Endothelial cell (in vitro differentiated cells): ENCODE measurements around the gene ACSS1. TPM values are rescaled to one million over a fixed set of nuclear protein-coding genes. Genes with fewer than 3 reads are reported as not detected.

ENCODE experiments used
- DNase-seq: peaks from one replicate; pipeline ENCODE4 v3.0.0; 2021; ENCODE audit warnings: low spot score
- H3K27ac Mint-ChIP-seq: one replicate; pipeline ENCODE4 v1.8.0; 2021; ENCODE audit warnings: mixed read lengths, inconsistent platforms; ENCODE audit not compliant: unreplicated experiment
- H3K27me3 Mint-ChIP-seq: one replicate; pipeline ENCODE4 v1.8.0; 2021; ENCODE audit warnings: mild to moderate bottlenecking, moderate library complexity, mixed read lengths, inconsistent platforms; ENCODE audit not compliant: unreplicated experiment
- H3K36me3 Mint-ChIP-seq: one replicate; pipeline ENCODE4 v1.8.0; 2021; ENCODE audit warnings: mild to moderate bottlenecking, low read depth, mixed read lengths, inconsistent platforms; ENCODE audit not compliant: unreplicated experiment
- H3K4me1 Mint-ChIP-seq: one replicate; pipeline ENCODE4 v1.8.0; 2021; ENCODE audit warnings: mild to moderate bottlenecking, mixed read lengths, inconsistent platforms; ENCODE audit not compliant: unreplicated experiment
- H3K4me3 Mint-ChIP-seq: one replicate; pipeline ENCODE4 v1.8.0; 2021; ENCODE audit warnings: mild to moderate bottlenecking, mixed read lengths, inconsistent platforms; ENCODE audit not compliant: unreplicated experiment
- H3K9me3 Mint-ChIP-seq: one replicate; pipeline ENCODE4 v1.8.0; 2021; ENCODE audit warnings: mixed read lengths, inconsistent platforms; ENCODE audit not compliant: unreplicated experiment
- total RNA-seq: library from RNA; stranded (reverse); fragmentation: NEBNext Ultra II Directional; extraction: Animal tissue kit (Norgen Biotek cat#: 25700); gene quantifications from one replicate; pipeline ENCODE4 v1.2.1, GENCODE V29; 2021; ENCODE audit not compliant: unreplicated experiment
- TF ChIP-seq, protein P1 (sequence below): fragments of 200-600 bp; sonication (generic); IDR thresholded peaks from one replicate; pipeline ENCODE4 v1.5.0; 2021; ENCODE audit warnings: antibody characterized with exemption; ENCODE audit not compliant: unreplicated experiment

ACSS1 gene
- total RNA-seq, 1 donor from 2014 or later: 15.5 TPM

DNA sequence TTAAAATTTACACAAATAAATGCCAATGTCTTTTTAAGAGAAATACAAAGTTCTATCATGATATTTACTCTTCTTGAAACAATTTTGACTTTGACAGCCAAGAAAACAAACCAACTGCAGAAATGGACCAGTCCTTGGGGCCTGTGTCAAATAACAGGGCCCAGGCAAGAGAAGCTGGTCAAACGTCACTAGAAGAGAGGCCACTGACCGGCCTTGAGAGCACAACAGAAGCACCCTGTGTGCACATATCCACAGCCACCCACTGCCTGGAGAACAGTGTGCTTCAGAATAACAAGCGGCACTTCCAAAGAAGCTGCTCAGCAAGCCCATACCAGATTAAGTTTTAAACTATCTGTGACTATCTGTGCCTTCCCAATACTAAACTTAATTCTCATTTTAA is 80.1 kb downstream of the ACSS1 start:
- Mint-ChIP-seq H3K4me3 (no peak overlapping the region), H3K27ac (no peak overlapping the region), H3K27me3 (peaks cover 7% of the 10 kb centered on the region), H3K4me1 (peaks cover 4% of the 10 kb centered on the region), H3K36me3 (peaks cover 75% of the 10 kb centered on the region), H3K9me3 (peaks cover 7% of the 10 kb centered on the region)
- TF ChIP-seq, protein P1, sequence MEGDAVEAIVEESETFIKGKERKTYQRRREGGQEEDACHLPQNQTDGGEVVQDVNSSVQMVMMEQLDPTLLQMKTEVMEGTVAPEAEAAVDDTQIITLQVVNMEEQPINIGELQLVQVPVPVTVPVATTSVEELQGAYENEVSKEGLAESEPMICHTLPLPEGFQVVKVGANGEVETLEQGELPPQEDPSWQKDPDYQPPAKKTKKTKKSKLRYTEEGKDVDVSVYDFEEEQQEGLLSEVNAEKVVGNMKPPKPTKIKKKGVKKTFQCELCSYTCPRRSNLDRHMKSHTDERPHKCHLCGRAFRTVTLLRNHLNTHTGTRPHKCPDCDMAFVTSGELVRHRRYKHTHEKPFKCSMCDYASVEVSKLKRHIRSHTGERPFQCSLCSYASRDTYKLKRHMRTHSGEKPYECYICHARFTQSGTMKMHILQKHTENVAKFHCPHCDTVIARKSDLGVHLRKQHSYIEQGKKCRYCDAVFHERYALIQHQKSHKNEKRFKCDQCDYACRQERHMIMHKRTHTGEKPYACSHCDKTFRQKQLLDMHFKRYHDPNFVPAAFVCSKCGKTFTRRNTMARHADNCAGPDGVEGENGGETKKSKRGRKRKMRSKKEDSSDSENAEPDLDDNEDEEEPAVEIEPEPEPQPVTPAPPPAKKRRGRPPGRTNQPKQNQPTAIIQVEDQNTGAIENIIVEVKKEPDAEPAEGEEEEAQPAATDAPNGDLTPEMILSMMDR: no peak
- no peak for DNase-seq

DNA sequence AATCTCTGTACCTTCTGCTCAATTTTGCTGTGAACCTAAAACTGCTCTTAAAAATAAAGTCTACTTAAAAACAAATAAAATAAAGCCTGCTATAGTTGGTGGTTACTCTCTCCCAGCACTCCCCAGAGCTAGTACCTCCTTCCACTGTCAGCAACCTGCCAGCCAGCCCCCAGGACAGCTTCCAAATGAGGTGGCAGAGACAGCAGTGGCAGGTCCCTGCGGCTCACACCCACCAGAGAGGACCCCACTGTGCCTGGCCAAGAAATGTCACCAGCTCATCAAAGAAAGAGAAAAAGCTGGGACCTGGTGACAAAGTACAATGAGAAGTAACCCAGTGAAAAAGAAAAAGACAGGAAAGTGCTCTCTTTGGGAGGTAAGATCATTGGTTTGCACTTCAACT is 80.6 kb downstream of the ACSS1 start:
- DNase-seq: no peak
- no peak overlapping the region for H3K4me3 Mint-ChIP-seq
- peaks cover 7% of the 10 kb centered on the region for H3K9me3 Mint-ChIP-seq
- no peak overlapping the region for H3K27ac Mint-ChIP-seq
- H3K36me3 Mint-ChIP-seq: peaks cover 77% of the 10 kb centered on the region
- TF ChIP-seq, protein P1: no peak
- H3K27me3 Mint-ChIP-seq: peaks cover 4% of the 10 kb centered on the region
- peaks cover 1% of the 10 kb centered on the region for H3K4me1 Mint-ChIP-seq

GRCh38 chr20:24972341-24972740 is 85.6 kb downstream of the ACSS1 start:
- H3K36me3 Mint-ChIP-seq: peaks cover 52% of the 10 kb centered on the region
- TF ChIP-seq, protein P1: no peak

GRCh38 chr20:24971376-24972101 is 86.4 kb downstream of the ACSS1 start:
- Mint-ChIP-seq H3K4me3 (no peak overlapping the region), H3K27ac (no peak overlapping the region), H3K27me3 (no peaks in the 10 kb centered on the region), H3K4me1 (no peaks in the 10 kb centered on the region), H3K36me3 (peaks cover 49% of the 10 kb centered on the region), H3K9me3 (no peaks in the 10 kb centered on the region)
- TF ChIP-seq, protein P1: no peak
- DNase-seq: no peak

More at GRCh38 chr20:24972341-24972740, 85.6 kb downstream of the ACSS1 start:
- DNase-seq: no peak
- Mint-ChIP-seq H3K27ac (no peak overlapping the region), H3K4me3 (no peak overlapping the region), H3K4me1 (no peaks in the 10 kb centered on the region), H3K27me3 (no peaks in the 10 kb centered on the region), H3K9me3 (no peaks in the 10 kb centered on the region)

GRCh38 chr20:24970754-24971153 is 87.2 kb downstream of the ACSS1 start:
- DNase-seq: no peak
- Mint-ChIP-seq H3K9me3 (no peaks in the 10 kb centered on the region), H3K4me3 (no peak overlapping the region), H3K27ac (no peak overlapping the region), H3K27me3 (no peaks in the 10 kb centered on the region), H3K4me1 (no peaks in the 10 kb centered on the region), H3K36me3 (peaks cover 45% of the 10 kb centered on the region)
- TF ChIP-seq, protein P1: no peak
